GM19193 (cell line): ENCODE results near the gene CAPNS2.

ENCODE experiments used
- POLR2A ChIP-seq: IDR thresholded peaks from 4 replicates; pipeline ENCODE4 v1.6.1; 2011; ENCODE audit not compliant: insufficient read depth, insufficient read length; ENCODE audit errors: extremely low read depth

Gene CAPNS2

GRCh38 chr16:55597928-55598327, 31.4 kb downstream of the CAPNS2 start:
- no peak for TF ChIP-seq POLR2A

GRCh38 chr16:55605754-55606336, 39.4 kb downstream of the CAPNS2 start:
- TF ChIP-seq POLR2A = no peak

GRCh38 chr16:55613613-55614335, 47.3 kb downstream of the CAPNS2 start:
- no peak for TF ChIP-seq POLR2A

GRCh38 chr16:55615071-55615470, 48.6 kb downstream of the CAPNS2 start:
- TF ChIP-seq POLR2A = no peak
